Measurements from ENCODE around the gene RRM1. TPM values are rescaled to one million over a fixed set of nuclear protein-coding genes. Genes with fewer than 3 reads are reported as not detected.
"Not testable (repeated sequence)": the region's sequence is repeated elsewhere in the genome, so short reads cannot be mapped to it uniquely, and the experiment has no call there.

The RRM1 gene
- 66.0 and 71.0 TPM in 2 replicates for total RNA-seq (2014; rRNA removed; shearing (Covaris generic))
- polyA plus RNA-seq (2015; cell fraction: cytosol; rRNA removed) = 53.6 and 65.7 TPM in 2 replicates
- polyA plus RNA-seq (2015; cell fraction: nucleus; rRNA removed) = 27.9 and 29.6 TPM in 2 replicates

DNA sequence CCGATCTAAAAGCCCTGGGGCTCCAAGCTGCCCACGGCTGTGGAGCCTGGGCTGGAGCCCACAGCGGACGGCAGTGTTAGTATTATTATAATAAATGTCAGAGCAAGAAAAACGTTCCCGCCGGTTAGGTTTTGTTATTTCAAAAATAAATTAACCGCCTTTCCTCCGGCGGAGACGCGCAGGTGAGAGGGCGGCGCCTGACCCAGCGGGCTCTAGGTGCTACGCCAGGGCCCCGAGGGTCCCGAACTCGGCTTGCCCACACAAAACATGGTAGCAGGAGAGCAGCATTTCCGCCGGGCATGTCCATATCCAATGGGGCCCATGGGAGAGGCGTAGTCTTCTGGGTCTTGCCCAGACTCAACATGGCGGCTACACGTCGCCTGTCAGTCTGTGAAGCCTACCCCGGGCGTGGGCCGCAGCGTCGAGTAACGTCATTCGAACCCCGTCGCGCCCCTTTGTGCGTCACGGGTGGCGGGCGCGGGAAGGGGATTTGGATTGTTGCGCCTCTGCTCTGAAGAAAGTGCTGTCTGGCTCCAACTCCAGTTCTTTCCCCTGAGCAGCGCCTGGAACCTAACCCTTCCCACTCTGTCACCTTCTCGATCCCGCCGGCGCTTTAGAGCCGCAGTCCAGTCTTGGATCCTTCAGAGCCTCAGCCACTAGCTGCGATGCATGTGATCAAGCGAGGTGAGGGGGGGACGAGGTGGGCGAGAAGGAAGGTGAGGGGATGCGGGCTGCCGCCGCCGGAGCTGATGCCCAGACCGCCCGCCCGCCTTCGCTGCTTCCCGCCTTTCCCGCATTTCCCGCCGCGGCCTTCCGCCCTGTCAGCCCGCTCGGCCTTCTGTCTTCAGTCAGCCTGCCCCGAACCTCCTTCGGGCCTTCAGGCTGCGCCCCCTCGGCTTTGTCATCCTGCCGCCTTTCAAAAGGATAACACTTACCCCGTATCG lies at the start of gene RRM1:
RRM1 (plus strand) TSS at position 452 of the 944 bp plus-strand sequence; CDS start at position 666, 214 bp downstream.
- in situ Hi-C loops (cut with HindIII; ENCODE audit: low pct_unique_long_range_greater_than_20kb, low sequenced_read_pairs) = no loop called here

DNA sequence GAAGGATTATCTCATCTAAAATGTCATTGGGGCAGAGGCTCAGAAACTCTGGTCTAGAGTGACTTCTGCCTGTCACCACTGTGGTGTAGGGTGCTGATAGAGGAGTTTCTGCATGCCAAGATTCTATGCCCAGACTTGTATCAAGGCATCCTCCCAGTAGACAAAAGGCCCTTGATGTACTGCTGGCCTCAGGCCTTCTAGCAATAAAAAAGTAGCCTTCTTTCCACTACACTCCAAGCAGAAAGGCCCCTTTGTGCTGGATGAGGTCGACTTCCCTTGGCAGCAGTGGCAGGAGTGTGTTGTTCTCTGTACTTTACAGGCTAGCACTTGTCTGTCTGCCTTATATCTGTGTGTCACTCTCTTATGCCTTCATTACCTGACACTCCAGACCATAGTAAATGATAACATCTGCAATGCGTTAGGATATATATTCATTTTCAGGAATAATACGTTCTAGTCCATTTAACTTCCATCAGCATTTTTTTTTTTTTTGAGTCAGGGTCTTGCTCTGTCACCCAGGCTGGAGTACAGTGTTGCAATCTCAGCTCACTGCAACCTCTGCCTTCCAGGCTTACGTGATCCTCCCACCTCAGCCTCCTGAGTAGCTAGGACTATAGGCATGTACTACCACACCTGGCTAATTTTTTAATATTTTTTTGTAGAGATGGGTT lies 49.5 kb upstream of the RRM1 start:
- peak; percentile 98 for DNase-seq (ENCODE audit: low read depth, low spot score)
- in situ Hi-C loops (cut with HindIII; ENCODE audit: low pct_unique_long_range_greater_than_20kb, low sequenced_read_pairs) = no loop called here

More for the DNA sequence above, at the start of gene RRM1:
- DNase-seq (ENCODE audit: low read depth, low spot score) = peak; percentile 98

DNA sequence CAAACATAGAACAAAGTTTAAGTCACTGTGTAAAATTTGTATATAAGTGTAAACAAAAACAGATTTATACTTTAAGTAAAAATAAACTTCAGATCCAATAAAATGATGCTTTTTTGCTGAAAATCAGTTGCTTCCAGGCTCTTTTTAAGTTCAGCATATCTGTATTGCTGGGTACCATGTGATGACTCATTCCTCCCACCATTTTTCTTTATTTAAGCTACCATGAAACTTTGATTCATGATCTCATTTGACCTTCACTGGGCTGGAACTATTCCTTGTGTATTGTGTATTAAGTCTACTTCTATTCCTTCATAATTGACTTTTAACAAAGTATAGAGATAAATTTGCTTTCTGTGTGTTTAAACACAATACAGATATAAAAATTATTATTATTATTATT lies 46.3 kb upstream of the RRM1 start:
- DNase-seq (ENCODE audit: low read depth, low spot score) = no peak

DNA sequence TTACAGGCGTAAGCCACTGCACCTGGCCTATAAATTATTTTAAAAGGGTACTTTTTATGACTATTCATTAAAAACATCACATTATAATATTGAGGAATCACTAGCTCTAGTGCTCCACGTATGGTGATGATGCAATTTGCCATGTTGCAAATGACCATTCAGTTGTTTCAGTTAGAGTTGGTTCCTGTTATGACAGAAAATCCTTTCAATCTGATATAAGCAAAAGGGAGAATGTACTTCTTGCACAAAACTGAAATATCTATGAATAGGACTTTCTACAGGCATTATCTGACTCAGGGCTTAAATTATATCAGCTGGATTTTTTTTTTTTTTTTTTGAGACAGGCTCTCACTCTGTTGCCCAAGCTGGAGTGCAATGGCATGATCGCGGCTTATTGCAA lies 45.6 kb upstream of the RRM1 start:
- in situ Hi-C loops (cut with HindIII; ENCODE audit: low pct_unique_long_range_greater_than_20kb, low sequenced_read_pairs) = no loop called here
- DNase-seq (ENCODE audit: low read depth, low spot score) = no peak

More for the DNA sequence above, 46.3 kb upstream of the RRM1 start:
- in situ Hi-C loops (cut with HindIII; ENCODE audit: low pct_unique_long_range_greater_than_20kb, low sequenced_read_pairs) = no loop called here

DNA sequence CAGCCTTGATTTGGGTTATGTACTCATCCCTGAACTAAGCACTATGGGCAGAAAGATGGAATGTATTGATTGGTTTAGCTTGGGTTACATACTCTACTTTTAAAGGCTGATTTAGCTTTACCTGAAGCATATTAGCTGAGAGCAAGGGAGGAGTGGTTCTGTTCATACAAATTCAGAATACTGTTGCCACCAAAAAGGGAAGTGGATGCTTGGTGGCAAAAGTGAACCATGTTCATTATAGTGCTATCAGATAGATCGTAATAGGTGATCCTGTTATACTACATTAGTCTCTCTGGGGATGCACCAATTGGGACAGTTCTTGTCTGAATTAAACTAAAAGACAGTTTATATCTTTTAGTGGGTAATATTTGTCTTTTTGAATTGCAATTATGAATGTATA lies 44.5 kb upstream of the RRM1 start:
- in situ Hi-C loops (cut with HindIII; ENCODE audit: low pct_unique_long_range_greater_than_20kb, low sequenced_read_pairs) = loop anchor here (25.0 kb wide), 1 partner anchor 188 kb away; the partner anchor contains the start of gene STIM1
- DNase-seq (ENCODE audit: low read depth, low spot score) = no peak

DNA sequence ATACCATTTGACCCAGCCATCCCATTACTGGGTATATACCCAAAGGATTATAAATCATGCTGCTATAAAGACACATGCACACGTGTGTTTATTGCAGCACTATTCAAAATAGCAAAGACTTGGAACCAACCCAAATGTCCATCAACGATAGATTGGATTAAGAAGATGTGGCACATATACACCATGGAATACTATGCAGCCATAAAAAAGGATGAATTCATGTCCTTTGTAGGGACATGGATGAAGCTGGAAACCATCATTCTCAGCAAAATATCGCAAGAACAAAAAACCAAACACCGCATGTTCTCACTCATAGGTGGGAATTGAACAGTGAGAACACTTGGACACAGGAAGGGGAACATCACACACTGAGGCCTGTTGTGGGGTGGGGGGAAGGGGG lies 41.4 kb upstream of the RRM1 start:
- in situ Hi-C loops (cut with HindIII; ENCODE audit: low pct_unique_long_range_greater_than_20kb, low sequenced_read_pairs) = loop anchor here (25.0 kb wide), 1 partner anchor 191 kb away; the partner anchor contains the start of gene STIM1
- DNase-seq (ENCODE audit: low read depth, low spot score) = not testable (repeated sequence)

DNA sequence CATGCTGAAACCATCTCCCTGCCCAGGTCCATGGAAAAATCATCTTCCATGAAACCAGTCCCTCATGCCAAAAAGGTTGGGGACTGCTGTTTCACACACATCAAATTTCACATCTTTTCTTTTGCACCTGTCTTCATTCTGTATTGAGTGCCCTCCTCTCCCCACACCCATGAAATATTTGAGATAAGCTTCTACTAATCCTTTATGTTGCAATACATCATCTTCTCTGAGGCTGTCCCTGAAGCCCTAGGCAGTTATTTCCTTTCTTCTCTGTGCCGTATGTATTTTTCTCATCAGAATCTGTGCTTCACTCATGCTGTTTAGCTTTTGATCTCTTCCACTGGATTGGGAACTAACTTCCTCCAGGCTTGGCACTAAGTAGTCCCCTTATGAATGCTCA lies 40.0 kb upstream of the RRM1 start:
- in situ Hi-C loops (cut with HindIII; ENCODE audit: low pct_unique_long_range_greater_than_20kb, low sequenced_read_pairs) = loop anchor here (25.0 kb wide), 1 partner anchor 192 kb away; the partner anchor contains the start of gene STIM1
- no peak for DNase-seq (ENCODE audit: low read depth, low spot score)

DNA sequence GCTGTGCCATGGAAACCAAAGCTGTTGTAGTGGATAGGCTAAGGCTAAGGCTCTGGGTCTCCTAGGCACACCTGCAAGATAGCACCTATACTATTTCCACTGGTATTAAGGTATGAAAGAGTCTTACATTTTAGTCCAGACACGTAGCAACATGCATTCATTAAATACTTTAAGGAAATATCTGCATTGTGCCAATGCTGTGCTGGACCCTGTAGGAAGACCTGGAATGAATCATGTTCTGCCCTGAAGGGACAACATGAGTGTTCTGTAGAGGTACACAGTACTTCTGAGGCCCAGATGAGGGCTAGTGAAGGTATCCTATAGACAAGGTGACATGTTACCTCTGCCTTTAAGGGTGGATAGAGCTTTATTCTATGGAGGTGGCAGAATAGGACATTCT lies 35.2 kb upstream of the RRM1 start:
- in situ Hi-C loops (cut with HindIII; ENCODE audit: low pct_unique_long_range_greater_than_20kb, low sequenced_read_pairs) = loop anchor here (25.0 kb wide), 1 partner anchor 197 kb away; the partner anchor contains the start of gene STIM1
- DNase-seq (ENCODE audit: low read depth, low spot score) = no peak

DNA sequence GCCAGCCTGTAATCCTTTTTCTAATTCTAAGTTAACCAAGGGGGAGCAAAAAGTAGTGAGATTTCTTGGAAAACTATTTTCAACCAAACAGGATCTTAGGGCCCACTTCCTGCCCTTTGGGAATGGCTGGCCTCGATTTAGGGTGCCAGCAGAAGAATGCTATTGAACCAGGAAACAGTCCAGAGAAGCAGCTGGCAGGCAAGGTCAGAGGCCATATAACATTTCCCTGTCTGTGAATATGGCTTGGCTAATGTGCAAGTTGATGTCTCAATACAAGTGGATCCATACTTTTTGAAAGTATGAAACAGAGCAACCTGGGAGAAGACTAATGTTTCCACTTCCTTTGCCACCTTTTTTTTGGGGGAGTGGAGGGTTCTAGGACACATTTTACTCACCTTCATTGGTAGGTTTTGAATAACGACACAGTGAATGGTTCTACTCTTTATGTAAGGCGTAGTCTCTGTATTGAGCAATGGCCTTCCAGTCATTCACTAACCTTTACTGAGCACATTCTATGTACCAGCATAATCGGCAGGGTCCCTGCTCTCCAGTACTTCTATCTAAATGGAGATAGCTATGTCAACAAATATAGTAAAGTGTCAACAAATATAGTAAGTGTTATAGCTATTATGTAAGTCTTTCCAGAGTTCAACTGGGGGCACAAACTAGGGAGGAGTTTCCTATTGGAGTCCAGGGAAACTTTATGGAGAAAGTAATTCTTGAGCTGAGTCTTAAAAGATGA lies 34.2 kb upstream of the RRM1 start:
- no peak for DNase-seq (ENCODE audit: low read depth, low spot score)
- in situ Hi-C loops (cut with HindIII; ENCODE audit: low pct_unique_long_range_greater_than_20kb, low sequenced_read_pairs) = loop anchor here (25.0 kb wide), 1 partner anchor 198 kb away; the partner anchor contains the start of gene STIM1

DNA sequence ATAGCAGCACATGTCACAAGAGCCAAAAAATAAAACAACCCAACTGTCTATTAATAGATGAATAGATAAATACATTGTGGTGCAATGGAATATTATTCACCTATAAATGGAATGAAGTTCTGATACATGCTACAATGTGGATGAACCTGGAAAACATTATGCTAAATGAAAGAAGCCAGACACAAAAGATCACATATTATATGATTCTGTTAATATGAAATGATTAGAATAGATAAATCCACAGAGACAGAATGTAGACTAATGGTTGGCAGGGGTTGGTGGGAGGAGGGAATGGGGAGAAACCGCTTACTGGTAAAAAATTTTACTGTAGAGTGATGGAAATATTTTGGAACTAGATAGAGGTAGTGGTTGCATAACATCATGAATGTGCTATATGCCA lies 32.9 kb upstream of the RRM1 start:
- in situ Hi-C loops (cut with HindIII; ENCODE audit: low pct_unique_long_range_greater_than_20kb, low sequenced_read_pairs) = loop anchor here (25.0 kb wide), 1 partner anchor 199 kb away; the partner anchor contains the start of gene STIM1

DNA sequence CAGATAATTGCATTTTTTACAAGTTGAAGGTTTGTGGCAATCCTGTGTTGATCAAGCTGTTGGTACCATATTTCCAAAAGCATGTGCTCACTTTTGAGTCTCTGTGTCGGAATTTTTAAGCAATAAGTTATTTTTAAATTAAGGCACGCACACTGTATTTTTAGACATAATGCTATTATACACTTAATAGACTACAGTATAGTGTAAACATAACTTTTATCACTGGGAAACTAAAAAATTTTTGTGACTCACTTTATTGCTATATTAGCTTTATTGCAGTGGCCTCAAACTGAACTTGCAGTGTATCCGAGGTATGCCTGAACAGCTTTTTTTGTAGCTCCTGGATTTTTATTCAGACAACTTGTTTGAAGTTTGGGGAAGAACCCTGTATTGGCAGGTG lies 31.3 kb upstream of the RRM1 start:
- in situ Hi-C loops (cut with HindIII; ENCODE audit: low pct_unique_long_range_greater_than_20kb, low sequenced_read_pairs) = loop anchor here (25.0 kb wide), 1 partner anchor 201 kb away; the partner anchor contains the start of gene STIM1

More for the DNA sequence above, 32.9 kb upstream of the RRM1 start:
- no peak for DNase-seq (ENCODE audit: low read depth, low spot score)

DNA sequence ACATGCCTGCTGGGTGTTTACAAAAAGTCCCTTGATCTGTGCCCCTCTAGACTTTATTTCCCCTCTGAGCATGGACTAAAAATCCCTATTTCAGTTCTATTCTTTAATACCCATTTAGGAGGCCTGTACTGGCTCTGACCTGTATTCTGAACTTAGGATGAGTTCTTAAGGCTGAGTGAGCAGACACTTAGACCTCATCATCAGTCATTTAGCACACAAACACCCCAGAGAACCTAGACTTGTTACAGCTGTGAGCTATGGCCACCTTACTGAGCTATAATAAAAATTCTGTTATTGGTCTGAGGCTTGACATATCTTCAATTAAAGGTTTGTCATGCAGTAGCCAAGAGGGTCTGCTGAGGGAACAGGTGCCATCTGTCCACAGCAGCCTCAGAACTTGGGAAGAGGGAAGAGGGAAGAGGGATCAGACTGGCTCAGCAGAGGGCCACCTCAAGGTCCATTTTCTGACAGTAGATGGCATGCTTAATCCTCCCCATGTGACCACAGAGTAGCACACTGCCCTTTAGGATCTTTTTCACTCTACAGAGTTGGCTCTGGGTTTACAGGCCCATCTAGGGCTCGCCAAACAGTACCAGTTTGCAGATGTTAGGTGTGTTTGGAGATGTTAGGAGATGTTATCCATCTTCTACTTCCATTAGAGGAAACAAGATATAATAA lies 30.2 kb upstream of the RRM1 start:
- DNase-seq (ENCODE audit: low read depth, low spot score) = peak; percentile 19
- in situ Hi-C loops (cut with HindIII; ENCODE audit: low pct_unique_long_range_greater_than_20kb, low sequenced_read_pairs) = loop anchor here (25.0 kb wide), 1 partner anchor 202 kb away; the partner anchor contains the start of gene STIM1

More for the DNA sequence above, 31.3 kb upstream of the RRM1 start:
- DNase-seq (ENCODE audit: low read depth, low spot score) = no peak

DNA sequence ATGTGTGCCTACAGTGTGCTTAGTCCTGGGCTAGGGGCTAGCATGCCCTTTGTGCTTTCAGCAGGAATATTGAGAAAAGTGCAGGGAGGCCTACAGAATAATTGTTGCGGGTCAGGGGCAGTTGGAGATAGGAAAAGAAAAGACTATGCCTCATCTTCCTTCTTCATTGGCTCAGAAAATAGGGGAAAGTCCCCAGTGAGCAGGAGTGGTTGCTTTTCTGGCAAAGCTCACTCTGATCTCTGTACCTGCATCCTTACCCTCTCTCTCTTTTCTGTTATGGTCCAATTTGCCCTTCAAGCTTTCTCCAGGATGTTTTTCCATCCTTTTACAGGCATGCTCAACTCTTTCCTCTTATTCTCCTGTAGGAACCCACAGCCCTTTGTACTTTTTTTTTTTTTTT lies 29.5 kb upstream of the RRM1 start:
- in situ Hi-C loops (cut with HindIII; ENCODE audit: low pct_unique_long_range_greater_than_20kb, low sequenced_read_pairs) = loop anchor here (25.0 kb wide), 1 partner anchor 203 kb away; the partner anchor contains the start of gene STIM1
- no peak for DNase-seq (ENCODE audit: low read depth, low spot score)

DNA sequence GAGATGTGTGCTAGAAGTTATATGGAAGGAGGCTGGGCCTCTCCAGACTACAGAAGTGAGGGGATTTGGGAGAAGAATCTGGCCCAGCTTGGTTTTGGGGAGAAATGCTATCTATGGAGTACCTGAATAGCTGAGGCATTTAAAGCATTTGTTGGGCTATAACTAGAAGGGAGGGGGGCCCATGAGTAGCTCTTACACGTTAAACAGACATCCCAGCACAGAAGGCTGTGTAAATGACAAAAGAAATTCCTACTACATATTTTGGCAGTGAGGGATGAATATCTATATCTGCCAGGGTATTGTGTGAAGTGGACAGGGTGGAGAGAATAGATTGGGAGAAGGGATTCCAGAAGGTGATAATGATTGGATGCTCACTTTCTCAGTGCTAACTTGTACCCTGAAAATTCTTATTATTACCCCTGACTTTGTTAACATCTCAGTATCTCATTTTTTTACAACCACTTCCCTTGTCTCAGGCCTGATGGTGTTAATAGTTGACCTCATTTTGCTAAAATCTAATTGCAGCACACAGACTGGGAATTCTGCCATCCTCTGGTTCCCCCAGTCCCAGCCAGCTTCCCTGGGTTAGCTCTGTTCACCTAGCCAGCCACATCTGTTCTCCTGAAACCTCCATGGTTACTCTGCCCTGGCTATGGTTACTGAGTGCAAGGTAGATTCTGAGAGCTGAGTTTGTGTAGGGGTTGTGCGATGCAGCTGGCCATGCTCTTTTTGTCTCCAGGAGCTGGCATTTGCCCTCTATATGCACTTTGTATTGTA lies 28.8 kb upstream of the RRM1 start:
- no peak for DNase-seq (ENCODE audit: low read depth, low spot score)
- in situ Hi-C loops (cut with HindIII; ENCODE audit: low pct_unique_long_range_greater_than_20kb, low sequenced_read_pairs) = loop anchor here (25.0 kb wide), 1 partner anchor 203 kb away; the partner anchor contains the start of gene STIM1

DNA sequence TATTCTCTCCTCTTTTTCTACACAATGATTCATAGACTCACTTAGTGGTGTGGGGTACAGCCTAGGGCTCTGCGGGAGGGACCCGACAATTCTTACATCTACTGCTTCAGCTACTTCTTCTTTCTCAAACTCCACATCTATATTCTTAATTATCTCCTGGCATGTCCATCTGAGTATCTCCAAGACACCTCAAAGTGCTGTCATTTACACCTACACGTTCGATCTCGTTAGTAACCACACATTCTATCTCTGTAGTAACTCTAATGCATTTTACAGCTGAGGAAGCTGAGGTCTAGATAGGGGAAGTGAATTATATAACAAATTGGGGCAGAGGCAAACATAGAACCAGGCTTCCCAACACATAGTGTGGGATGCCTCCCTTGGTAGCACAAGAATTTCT lies 27.7 kb upstream of the RRM1 start:
- in situ Hi-C loops (cut with HindIII; ENCODE audit: low pct_unique_long_range_greater_than_20kb, low sequenced_read_pairs) = loop anchor here (25.0 kb wide), 1 partner anchor 205 kb away; the partner anchor contains the start of gene STIM1
- no peak for DNase-seq (ENCODE audit: low read depth, low spot score)

DNA sequence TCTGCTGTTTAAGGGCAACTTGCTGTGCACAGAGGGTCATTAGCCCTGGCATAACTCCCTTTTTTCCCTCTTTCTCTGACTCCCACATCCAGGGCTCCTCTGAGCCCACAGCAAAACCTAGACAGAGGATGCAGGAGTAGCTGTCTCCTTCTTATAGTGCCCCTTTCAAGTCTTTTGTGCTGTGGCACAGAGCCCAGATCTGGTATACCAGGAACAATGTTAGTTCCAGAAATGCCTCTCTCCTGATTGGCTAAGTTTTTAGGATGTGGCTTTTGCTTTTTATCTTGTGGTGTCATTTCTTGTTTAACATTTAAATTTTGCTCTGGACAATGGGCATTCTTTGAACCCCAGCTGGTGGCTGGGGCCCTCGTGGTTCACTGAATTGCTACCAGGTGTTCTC lies 25.6 kb upstream of the RRM1 start:
- in situ Hi-C loops (cut with HindIII; ENCODE audit: low pct_unique_long_range_greater_than_20kb, low sequenced_read_pairs) = loop anchor here (25.0 kb wide), 1 partner anchor 207 kb away; the partner anchor contains the start of gene STIM1
- DNase-seq (ENCODE audit: low read depth, low spot score) = no peak
